Measurements from ENCODE around the gene CADPS2.

Gene CADPS2

DNA sequence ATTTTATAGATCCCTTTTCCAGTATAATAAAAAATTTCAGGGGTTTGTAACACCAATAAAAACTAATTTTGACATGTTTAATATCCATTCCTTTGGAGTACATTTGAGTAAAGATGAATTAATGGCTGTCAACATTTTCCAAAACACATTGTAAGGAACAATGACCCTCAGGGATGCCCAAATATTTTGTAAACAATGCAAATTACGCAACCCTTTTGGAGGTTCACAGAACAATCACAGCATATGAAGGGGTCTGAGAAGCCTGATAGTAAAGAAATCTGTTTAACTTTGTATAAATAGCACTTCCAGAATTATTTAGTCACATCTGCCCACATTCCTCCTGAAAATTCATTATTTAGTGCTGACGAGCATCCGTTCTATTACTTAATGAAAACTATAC is 428.9 kb downstream of the CADPS2 start:
- no peak for DNase-seq (ENCODE audit: low read depth in 2 of 2)

DNA sequence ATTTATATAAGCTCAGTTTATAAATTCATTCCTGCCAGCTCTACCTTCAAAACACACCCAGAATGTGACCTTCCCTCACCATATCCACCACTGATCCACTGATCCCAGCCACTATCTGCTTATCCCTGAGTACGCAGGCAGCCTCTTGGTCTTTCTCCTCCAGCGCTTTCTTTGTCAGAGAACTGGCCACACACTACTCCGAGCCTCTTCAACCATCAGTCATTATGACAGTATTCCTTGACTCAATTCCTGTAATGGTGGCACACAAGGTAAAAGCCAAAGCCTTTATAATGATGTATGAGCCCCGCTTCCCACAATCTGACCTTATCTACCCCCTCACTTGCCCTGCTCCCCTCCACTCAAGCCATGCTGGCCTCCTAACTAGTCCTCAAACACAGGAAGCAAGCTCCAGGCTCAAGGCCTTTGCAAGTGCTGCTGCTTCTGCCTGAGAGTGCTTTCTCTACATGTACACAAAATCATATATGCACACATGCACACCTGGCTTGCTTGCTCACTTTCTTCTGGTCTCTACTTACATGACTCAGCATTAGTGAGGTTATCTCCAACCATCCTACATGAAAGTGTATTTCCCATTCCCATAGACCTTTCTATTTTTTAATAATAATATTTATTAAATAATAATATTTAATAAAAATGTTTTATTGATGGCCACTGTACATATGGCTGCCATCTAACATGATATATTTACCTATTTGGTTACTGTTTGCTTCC is 431.3 kb downstream of the CADPS2 start:
- DNase-seq (ENCODE audit: low read depth in 2 of 2), result no peak

DNA sequence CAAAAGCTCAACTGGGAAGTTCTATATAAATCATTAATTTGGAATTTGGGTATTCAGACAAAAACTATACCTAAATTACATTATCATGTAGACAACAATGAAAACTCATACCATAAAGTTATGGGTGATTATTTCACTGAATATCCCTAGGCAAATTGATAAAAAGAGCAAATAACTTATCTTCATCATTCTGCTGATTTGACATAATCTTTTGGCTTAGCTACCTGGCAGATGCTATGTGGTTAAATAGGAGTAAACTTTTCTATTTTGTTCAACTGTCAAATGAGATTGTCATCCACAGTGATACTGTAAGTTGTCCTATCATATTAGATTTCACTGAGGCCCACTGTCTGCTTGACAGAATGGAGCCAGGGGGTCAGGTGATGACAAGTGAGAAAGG is 432.8 kb downstream of the CADPS2 start:
- no peak for DNase-seq (ENCODE audit: low read depth in 2 of 2)

DNA sequence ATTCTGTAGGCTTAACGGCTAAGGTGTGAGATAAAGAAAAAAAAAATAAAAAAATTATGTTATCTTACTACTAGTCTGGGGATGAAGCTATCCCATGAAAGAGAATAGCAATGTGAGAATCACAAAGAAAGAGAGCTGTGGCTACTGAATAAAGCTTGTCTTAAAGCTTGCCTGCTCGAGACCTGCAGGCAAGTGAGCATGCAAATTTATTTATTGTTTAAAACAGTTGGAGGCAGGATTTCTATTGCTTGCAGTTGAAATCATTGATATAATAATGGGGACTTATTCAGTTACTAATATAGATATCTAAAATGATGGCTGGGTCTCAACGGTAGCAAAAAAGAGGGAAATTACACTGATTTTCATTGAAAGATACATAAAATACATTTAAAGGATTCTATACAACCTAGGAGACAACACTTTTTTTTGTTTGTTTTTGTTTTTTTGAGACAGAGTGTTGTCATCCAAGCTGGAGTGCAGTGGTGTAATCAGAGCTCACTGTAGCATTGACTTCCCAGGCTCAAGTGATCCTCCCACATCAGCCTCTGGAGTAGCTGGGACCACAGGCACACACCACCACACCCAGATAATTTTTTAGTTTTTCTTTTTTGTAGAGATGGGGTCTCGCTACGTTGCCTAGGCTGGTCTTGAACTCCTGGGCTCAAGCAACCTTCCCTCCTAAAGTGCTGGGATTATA is 437.2 kb downstream of the CADPS2 start:
- DNase-seq (ENCODE audit: low read depth in 2 of 2), result no peak

DNA sequence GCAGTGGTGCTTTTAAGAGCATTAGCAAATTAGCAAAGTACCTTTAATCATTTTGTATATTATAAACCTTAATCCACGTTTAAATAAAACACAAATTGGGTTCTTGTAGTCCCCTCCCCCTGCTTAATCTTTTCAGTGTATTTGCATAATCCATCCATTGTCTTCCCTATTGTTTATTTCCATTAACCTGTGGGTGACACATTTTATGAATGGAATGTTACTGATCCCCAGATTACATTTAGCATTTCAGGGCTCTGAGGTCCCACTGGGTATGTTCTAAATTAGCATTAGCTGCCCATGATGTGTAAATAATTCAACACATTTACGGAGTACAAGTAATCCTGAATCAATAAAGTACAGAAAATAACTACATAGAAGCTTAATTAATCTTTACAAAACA is 443.3 kb downstream of the CADPS2 start:
- no peak for DNase-seq (ENCODE audit: low read depth in 2 of 2)

DNA sequence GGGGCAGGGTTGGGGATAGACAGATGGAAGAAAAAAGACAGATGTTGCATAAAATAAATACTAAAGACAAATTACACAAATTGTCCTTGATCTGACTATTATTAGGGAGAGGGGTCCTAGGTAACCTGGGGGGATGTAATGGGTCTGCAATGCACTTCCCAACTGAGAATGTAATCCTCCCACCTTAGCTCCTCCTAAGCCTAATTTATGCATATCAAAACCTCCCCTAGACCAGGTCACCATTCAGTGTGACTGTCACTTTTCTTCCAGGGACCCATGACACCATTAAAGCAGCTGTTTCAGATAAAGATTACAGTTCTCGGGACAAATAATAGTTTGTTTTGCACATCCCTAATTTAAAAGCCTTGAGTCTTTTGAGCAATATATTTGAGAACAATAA is 447.8 kb downstream of the CADPS2 start:
- DNase-seq (ENCODE audit: low read depth in 2 of 2), result no peak

DNA sequence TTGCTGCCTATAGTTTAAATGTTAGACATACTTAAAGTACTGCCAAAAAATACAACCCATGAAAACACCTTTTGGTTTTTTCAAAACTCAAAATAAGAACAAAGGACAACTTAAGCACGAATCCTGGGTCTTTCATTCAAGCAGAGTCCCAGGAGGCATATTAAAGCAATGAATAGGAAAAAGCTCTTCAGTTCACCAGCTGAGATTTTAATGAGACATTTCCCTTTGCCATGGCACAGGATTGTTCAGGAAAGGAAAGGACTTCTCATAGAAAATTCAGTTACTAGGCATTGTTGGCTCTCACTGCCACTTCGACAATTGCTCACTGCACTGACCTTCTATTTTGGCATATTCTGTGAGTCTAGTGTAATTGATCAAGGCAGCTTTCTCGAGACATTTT is 448.3 kb downstream of the CADPS2 start:
- DNase-seq (ENCODE audit: low read depth in 2 of 2), result no peak

DNA sequence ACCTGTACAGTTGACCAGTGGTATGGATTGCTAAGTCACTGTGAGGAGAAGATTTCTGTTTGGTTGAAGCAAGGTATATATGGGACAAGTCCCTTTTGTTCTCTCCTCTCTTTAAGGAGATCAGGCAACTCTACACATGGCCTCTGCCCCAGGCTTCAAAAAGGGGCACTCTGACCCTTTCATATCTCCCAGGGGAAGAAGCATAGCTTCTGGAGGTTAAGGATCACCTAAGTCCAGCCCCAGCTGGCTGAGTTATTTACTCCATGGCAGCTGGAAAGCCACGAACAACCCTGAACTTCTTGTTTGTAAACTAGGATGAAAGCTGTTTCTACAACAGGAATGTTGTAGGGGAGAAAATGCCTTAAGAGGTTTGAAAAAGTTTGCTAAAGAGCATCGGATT is 452.5 kb downstream of the CADPS2 start:
- DNase-seq (ENCODE audit: low read depth in 2 of 2), result no peak

DNA sequence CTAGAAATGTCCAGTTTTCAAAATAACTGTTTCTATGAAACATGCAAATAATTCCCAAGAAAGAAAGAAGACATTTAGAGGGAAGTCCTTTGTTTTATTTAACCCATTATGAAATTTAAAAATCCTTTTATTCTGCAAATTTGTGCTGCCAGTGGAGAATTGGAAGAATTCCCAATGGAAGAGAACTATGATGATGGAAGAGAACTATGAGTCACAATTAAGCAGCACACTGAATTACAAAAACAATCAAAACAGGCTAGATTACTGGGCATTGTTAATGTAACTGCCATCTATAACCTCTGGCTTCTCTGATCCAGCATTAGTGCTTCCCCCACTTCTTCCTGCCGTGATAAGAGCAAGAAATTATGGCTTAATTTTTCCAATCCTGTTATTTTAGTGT is 455.6 kb downstream of the CADPS2 start:
- DNase-seq (ENCODE audit: low read depth in 2 of 2), result no peak

DNA sequence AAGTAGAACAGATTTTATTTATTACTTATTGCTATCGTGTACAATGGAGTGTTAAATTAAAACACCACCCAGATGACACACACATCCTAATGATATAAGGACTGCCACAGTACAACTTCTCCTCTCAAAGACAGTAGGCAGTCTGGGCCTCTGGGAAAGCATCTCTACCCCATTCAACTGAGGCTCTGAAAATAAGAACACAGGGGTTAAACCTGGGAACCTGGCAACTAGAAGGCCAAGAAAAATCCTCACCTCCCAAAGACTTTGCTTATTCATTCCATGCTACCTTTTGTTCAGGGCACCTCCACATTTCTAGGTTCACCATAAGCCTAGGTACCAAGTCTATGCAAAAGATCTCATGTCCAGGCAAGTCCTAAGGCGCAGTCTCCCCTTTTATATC is 456.3 kb downstream of the CADPS2 start:
- no peak for DNase-seq (ENCODE audit: low read depth in 2 of 2)

DNA sequence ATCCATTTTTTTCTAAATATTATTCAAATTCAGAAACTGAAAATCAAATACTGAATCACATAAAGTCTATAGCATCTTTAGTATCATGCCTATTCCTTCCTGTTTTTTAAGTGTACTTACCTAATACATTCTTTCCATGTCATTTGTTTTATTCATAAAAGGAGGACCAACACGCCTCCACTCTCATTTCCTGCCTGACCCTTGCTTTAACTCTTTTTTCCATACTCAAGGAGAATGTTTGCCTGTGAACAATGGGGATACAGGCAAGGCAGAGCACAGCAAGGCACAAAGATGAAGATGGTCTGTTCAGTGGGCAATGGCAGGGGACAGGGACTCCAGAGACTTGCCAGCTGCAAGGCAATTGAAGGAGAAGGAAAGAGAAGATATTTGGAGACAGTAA is 460.5 kb downstream of the CADPS2 start:
- DNase-seq (ENCODE audit: low read depth in 2 of 2), result no peak

DNA sequence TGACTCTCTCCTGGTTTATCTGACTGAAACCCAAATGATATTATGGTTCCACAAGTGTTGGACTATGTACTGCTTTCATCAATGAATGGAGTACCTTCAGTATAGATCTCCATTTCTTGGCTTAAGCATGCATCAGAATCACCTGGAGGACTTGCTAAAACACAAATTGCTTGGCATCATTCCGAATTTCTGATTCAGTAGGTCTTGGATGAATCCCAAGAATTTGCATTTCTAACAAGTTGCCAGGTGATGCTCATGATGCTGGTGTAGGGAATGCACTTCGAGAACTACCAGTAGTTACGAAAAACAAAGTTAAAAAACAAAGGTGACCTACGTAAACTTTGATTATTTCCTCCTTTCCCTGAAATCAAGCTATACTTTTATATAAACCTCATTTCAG is 462.7 kb downstream of the CADPS2 start:
- DNase-seq (ENCODE audit: low read depth in 2 of 2), result no peak

DNA sequence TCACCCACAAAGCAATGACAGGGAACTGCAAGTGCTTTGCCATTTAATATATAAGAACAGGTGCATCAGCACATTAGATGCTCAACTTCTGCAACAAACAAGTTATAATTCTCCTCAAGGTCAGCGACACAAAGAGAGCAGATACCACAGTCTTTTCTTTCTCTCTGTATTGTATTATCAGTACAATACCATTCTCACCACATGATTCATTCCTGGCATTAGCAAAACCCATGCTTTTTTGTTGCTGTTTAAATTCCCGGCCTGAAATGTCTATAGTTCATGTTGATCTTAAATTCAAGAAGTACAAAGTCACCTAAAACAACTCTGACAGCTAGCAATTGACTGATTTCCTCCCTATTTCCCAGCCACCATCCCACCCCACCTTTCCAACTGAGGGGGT is 469.9 kb downstream of the CADPS2 start:
- no peak for DNase-seq (ENCODE audit: low read depth in 2 of 2)

DNA sequence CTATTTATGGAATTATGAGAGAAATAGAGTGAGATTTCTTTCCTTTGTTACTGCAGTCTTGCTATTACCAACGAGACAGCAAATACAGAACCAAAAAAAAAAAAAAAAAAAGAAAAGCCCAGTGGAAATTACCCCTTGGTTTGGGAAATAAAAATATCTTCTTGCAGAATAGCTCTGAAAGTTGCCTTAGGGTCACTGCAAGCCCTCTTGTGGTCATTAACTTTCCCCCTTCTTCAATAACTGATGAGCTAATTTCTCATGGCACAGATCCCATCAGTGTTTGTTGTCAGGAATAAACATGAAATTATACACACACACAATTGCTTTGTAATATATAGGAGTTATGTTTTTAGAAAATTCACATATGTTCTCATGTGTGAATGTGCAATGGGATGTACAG is 470.8 kb downstream of the CADPS2 start:
- no peak for DNase-seq (ENCODE audit: low read depth in 2 of 2)

DNA sequence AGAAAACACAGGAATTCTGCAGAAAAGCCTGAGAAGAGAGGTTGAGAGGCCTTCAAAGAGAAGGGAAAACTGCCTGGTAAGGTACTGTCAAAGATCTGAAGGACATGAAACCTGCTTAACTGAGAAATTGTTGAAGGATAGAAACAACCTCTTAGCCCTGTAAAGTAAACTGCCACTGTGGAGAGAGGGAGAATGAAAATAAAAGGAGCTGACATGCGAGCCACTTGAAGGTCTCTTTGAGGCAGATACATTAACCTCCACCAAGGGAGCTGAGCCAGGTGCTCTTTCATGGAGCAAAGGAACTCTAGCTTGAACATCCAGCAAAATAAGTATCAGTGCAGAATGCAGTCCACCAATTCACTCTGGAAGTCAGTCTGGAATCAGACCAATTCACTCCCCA is 472.9 kb downstream of the CADPS2 start:
- no peak for DNase-seq (ENCODE audit: low read depth in 2 of 2)

DNA sequence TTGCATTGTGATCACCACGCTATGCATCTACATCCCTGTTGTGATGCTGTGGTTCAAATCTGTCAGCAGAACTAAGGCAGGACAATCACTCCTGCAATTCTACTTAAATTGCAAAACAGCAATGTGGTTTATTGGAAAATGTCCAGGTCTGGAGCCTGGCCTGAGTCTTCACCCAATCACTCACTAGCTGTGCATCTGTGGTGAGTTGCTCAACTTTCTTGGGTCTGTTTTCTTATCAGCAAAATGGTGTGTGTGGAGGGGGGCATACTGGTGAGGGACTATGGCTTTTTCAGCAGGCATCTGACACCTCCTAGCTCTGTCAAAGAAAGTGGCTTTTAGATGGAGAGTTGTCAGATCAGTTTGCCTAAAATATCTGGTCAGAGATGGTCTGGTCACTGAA is 473.4 kb downstream of the CADPS2 start:
- no peak for DNase-seq (ENCODE audit: low read depth in 2 of 2)

DNA sequence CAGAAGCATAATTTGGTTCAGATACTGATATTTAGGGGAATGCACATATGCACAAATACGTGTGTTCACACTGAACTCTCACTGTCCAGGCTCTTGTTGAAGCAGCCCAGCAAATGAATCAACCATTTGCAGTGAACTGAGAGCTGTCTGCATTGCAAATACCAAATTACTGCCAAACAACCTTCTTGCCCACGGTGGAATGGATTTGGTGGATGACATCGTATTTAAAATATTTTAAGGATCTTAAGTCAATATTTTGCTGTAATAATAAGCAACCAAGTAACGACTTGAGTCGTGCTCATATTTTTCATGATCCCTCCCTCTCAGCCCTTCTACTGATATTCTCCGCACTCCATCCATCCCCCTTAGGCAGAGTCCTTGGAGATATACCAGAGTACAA is 473.8 kb downstream of the CADPS2 start:
- no peak for DNase-seq (ENCODE audit: low read depth in 2 of 2)

DNA sequence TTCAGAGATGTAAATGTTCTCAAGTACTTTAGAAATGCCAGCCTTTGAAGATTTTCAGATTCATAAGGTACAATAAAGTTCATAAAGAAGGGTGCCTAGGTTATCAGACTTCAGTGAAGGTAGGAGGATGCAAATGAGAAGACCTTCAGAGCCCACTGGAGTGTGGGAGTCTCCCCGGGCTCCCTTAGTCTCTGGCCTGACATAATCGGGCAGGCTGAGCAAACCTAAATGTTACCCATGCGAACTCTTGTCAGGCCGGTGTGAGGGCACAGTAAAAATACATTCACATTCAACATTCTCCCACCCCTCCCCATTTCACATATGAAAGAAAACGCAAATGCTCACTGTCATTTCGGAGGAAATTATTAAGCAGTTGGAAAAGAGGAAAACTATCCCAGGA is 479.1 kb downstream of the CADPS2 start:
- no peak for DNase-seq (ENCODE audit: low read depth in 2 of 2)

DNA sequence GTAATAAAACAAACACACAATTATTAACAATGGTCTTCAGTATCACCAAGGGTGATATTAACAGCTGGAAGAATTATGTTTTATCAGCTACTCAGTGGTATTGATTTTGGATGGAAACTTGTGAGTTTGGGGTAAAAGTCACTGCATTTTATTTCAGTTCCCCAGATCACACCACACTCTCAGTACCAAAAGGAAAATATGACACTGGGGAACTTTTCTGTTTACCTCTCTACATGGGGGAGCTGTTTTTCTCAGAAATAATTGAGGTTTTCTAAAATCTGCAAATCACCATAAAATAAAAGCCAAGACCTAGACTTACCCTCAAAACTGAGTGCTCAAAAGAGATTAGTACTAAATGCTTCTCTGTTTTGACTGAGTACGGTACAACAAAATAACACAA is 483.1 kb downstream of the CADPS2 start:
- no peak for DNase-seq (ENCODE audit: low read depth in 2 of 2)

DNA sequence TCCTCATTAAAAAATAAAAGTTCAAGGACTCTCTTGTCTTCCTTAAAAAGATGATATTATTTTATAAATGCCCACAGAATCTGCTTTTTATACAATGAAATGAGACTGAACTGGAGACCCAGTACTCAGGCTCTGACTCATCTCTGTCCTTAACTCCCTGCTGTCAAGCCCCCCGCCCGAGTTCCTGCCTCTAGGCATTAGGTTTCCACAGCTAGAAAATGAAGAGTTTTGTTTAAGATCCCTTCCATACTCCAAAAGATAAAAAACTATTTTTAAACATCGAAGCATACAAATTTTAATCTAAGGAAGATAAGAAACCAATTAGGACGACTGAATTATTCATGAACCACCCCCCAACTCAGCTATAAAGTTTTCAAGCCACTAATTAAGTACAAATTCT is 484.0 kb downstream of the CADPS2 start:
- DNase-seq (ENCODE audit: low read depth in 2 of 2), result no peak

DNA sequence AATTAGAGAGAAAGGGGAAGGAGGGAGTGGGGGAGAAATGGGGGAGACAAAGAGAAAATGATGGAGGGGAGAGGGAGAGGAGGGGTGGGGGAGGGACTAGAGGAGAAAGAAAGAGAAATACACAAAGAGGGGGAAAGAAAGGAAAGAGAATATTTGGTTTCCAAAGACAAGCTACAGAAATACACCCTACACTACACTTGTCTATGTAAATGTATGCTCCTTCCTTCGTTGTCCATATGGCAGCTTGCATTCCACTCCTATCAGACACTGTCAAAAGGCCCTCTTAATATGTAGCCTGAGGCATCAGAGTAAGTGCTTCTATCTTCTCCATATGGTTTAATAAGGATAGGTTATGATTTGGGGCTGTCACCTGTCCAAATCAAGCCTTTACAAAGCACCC is 488.9 kb downstream of the CADPS2 start:
- no peak for DNase-seq (ENCODE audit: low read depth in 2 of 2)

DNA sequence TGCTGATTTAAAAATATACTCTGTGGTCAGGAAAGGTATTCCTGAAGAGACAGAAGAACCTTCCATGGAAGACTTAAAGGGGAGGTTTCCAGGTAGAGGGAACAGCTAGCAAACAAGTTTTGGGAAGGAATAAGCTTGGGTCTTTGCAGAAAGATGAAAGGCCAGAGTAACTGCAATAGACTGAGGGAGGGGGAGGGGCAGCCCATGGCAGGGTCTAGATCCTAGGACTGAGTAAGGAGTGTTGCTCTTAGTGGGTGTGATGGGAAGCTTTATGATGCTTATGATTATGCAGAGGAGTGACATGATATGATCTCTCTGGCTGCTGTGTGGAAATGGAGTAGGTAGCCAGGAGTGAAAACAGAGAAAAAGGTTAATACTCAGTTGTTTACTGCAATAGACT is 491.7 kb downstream of the CADPS2 start:
- no peak for DNase-seq (ENCODE audit: low read depth in 2 of 2)

DNA sequence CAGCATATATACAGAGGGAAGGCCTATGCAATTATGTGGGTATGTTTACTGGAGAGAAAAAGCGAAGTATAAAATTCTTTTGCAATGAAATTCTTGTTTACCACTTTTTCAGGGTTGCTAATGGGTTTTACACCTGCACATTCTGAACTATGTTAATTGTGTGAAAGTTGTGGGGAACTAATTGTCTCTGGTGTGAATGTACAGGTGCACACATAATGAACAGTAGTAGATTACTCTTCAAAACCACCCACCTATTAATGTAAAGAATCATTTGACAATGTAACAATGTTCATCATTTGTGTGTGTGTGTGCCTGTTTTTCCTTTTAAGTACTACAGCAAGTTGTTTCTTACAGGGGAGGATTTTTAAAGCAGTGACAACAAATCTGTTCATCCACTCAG is 501.7 kb downstream of the CADPS2 start:
- DNase-seq (ENCODE audit: low read depth in 2 of 2), result no peak

DNA sequence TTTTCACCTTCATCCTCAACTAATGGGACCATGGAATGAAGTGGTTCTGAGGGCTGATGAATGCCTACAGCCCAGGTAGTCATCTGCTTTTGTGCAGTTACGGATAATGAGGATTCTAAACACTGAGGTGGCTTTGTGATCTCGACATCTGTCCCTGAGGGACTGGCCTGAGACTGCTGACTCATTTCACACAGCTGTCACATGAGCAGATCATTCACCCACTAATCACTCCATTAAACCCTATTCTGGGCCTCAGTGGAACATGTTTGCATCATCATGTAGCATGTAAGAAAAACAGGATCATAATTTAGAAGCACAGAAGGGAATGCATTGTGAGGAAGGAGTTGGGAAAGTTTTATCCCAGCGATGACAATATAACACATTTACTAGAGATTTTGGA is 502.3 kb downstream of the CADPS2 start:
- no peak for DNase-seq (ENCODE audit: low read depth in 2 of 2)

Data from stimulated activated CD4-positive, alpha-beta T cell treated with anti-CD3 and anti-CD28 coated beads, Interleukin-4, amount 100 ng/mL, for 48 hours (primary cell).